ENCODE data around the gene JOSD2.

- no peak for TF ChIP-seq CTCF (IDR thresholded peaks at IDR 0.05; ENCODE audit: insufficient read depth, low read length)
- no peak for TF ChIP-seq POLR2AphosphoS5 (IDR thresholded peaks at IDR 0.05; ENCODE audit: low read depth)
- TF ChIP-seq, protein P1, sequence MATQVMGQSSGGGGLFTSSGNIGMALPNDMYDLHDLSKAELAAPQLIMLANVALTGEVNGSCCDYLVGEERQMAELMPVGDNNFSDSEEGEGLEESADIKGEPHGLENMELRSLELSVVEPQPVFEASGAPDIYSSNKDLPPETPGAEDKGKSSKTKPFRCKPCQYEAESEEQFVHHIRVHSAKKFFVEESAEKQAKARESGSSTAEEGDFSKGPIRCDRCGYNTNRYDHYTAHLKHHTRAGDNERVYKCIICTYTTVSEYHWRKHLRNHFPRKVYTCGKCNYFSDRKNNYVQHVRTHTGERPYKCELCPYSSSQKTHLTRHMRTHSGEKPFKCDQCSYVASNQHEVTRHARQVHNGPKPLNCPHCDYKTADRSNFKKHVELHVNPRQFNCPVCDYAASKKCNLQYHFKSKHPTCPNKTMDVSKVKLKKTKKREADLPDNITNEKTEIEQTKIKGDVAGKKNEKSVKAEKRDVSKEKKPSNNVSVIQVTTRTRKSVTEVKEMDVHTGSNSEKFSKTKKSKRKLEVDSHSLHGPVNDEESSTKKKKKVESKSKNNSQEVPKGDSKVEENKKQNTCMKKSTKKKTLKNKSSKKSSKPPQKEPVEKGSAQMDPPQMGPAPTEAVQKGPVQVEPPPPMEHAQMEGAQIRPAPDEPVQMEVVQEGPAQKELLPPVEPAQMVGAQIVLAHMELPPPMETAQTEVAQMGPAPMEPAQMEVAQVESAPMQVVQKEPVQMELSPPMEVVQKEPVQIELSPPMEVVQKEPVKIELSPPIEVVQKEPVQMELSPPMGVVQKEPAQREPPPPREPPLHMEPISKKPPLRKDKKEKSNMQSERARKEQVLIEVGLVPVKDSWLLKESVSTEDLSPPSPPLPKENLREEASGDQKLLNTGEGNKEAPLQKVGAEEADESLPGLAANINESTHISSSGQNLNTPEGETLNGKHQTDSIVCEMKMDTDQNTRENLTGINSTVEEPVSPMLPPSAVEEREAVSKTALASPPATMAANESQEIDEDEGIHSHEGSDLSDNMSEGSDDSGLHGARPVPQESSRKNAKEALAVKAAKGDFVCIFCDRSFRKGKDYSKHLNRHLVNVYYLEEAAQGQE (IDR thresholded peaks at IDR 0.05; ENCODE audit: insufficient replicate concordance, low read depth), result no peak
- TF ChIP-seq GABPA (IDR thresholded peaks at IDR 0.05; ENCODE audit: low read depth), result no peak
- TF ChIP-seq SPI1 (IDR thresholded peaks at IDR 0.05; ENCODE audit: borderline replicate concordance, low read depth), result no peak
These were observed 35.2 kb downstream of the JOSD2 start for GRCh38 chr19:50475736-50476223.

All from HL-60 (cell line).